CD14-positive monocyte (primary cell): ENCODE data around the gene CD3E. TPM values are rescaled to one million over a fixed set of nuclear protein-coding genes. Genes with fewer than 3 reads are reported as not detected.

Experiments used
- DNase-seq, 3 donors: peaks; one replicate each; pipeline ENCODE4 v3.0.0-alpha.2; 2011 to 2022
- H2AFZ ChIP-seq: 2 replicates; pipeline ENCODE4 v1.6.0; 2012; ENCODE audit warnings: mild to moderate bottlenecking, low read depth, low read length, inconsistent platforms; ENCODE audit not compliant: insufficient read depth, poor library complexity, severe bottlenecking
- H3K27ac ChIP-seq, 2 donors: 1 replicate in 1 of 2; 2 replicates in 1 of 2; pipeline ENCODE4 v1.5.1; 2012 to 2013; ENCODE audit warnings: low read length in 2 of 2, control low read depth in 1 of 2, inconsistent platforms in 1 of 2, low read depth in 1 of 2, mild to moderate bottlenecking in 1 of 2
- H3K27me3 ChIP-seq, 2 donors: one replicate each; pipeline versions ENCODE4 v1.6.0 to v1.6.1; 2011 to 2013; ENCODE audit warnings: low read length in 2 of 2; ENCODE audit not compliant: control insufficient read depth in 2 of 2, insufficient read depth in 2 of 2
- H3K36me3 ChIP-seq, 2 donors: replicated peaks in 1 of 2; 1 replicate in 1 of 2; 2 replicates in 1 of 2; pipeline versions ENCODE4 v1.5.1 to v1.6.1; 2012 to 2013; ENCODE audit warnings: low read length in 2 of 2, control low read depth in 1 of 2, inconsistent platforms in 1 of 2, mild to moderate bottlenecking in 1 of 2; ENCODE audit not compliant: insufficient read depth in 2 of 2, control insufficient read depth in 1 of 2
- H3K4me1 ChIP-seq, 2 donors: 1 replicate in 1 of 2; 2 replicates in 1 of 2; pipeline versions ENCODE4 v1.5.1 to v1.6.1; 2012 to 2013; ENCODE audit warnings: low read length in 2 of 2, control low read depth in 1 of 2, inconsistent platforms in 1 of 2, mild to moderate bottlenecking in 1 of 2, moderate library complexity in 1 of 2; ENCODE audit not compliant: insufficient read depth in 2 of 2, control insufficient read depth in 1 of 2
- H3K4me2 ChIP-seq: replicated peaks from 2 replicates; pipeline ENCODE3; 2012; ENCODE audit warnings: low read length, moderate library complexity, mild to moderate bottlenecking; ENCODE audit not compliant: poor library complexity, severe bottlenecking; ENCODE audit errors: extremely low read depth
- H3K4me3 ChIP-seq, 3 experiments: fragments of 200-600 bp in 1 of 3; sonication (generic) in 1 of 3; replicated peaks in 1 of 3; 1 replicate in 2 of 3; 2 replicates in 1 of 3; pipeline ENCODE4 v1.5.1; 2011 to 2013; ENCODE audit warnings: low read length in 3 of 3, mild to moderate bottlenecking in 3 of 3, control low read depth in 2 of 3, low read depth in 2 of 3, inconsistent platforms in 1 of 3, moderate library complexity in 1 of 3
- H3K79me2 ChIP-seq: 2 replicates; pipeline ENCODE4 v1.6.0; 2012; ENCODE audit warnings: mild to moderate bottlenecking, control low read depth, inconsistent platforms, low read length, moderate library complexity; ENCODE audit not compliant: insufficient read depth
- H3K9ac ChIP-seq: 2 replicates; pipeline ENCODE4 v1.6.0; 2017; ENCODE audit warnings: low read length, mild to moderate bottlenecking; ENCODE audit not compliant: insufficient read depth, poor library complexity, severe bottlenecking
- H3K9me3 ChIP-seq, 2 donors: replicated peaks in 1 of 2; 1 replicate in 1 of 2; 2 replicates in 1 of 2; pipeline versions ENCODE4 v1.5.1 to v1.6.1; 2012 to 2013; ENCODE audit warnings: low read length in 2 of 2, control low read depth in 1 of 2; ENCODE audit not compliant: control insufficient read depth in 1 of 2, insufficient read depth in 1 of 2
- H4K20me1 ChIP-seq: 2 replicates; pipeline ENCODE4 v1.6.0; 2012; ENCODE audit warnings: mild to moderate bottlenecking, low read length, control low read depth, moderate library complexity; ENCODE audit not compliant: insufficient read depth
- H3K27ac Mint-ChIP-seq, 7 donors: one replicate each; pipeline ENCODE4 v1.8.0; 2020; ENCODE audit warnings: mild to moderate bottlenecking in 7 of 7, mixed read lengths in 7 of 7, moderate library complexity in 6 of 7, inconsistent platforms in 2 of 7
- H3K27me3 Mint-ChIP-seq, 3 donors: one replicate each; pipeline ENCODE4 v1.8.0; 2021 to 2022; ENCODE audit warnings: low read depth in 3 of 3, mild to moderate bottlenecking in 3 of 3, mixed read lengths in 3 of 3, moderate library complexity in 3 of 3, inconsistent platforms in 1 of 3
- H3K36me3 Mint-ChIP-seq, 2 donors: one replicate each; pipeline ENCODE4 v1.8.0; 2020; ENCODE audit warnings: mixed read lengths in 2 of 2, inconsistent platforms in 1 of 2, mild to moderate bottlenecking in 1 of 2
- H3K4me1 Mint-ChIP-seq: one replicate; pipeline ENCODE4 v1.8.0; 2020; ENCODE audit warnings: mild to moderate bottlenecking, mixed read lengths
- H3K4me3 Mint-ChIP-seq, 2 donors: one replicate each; pipeline ENCODE4 v1.8.0; 2020; ENCODE audit warnings: mild to moderate bottlenecking in 2 of 2, mixed read lengths in 2 of 2, moderate library complexity in 1 of 2
- H3K9me3 Mint-ChIP-seq, 7 donors: one replicate each; pipeline ENCODE4 v1.8.0; 2020 to 2022; ENCODE audit warnings: mixed read lengths in 7 of 7, mild to moderate bottlenecking in 6 of 7, moderate library complexity in 6 of 7, inconsistent platforms in 2 of 7
- CTCF ChIP-seq: fragments of 200-600 bp; IDR thresholded peaks from one replicate; pipeline ENCODE4 v1.8.0; 2022; ENCODE audit warnings: antibody characterized with exemption, mild to moderate bottlenecking
- WGBS: methylation state at CpG from one replicate; pipeline ENCODE4 v1.1.5; 2013; ENCODE audit warnings: missing lambda C conversion rate; ENCODE audit not compliant: insufficient coverage; 5-methylcytosine and 5-hydroxymethylcytosine counted together
- intact Hi-C, 2 donors: fragments of 100-400 bp; cut with micrococcal nuclease; formaldehyde crosslinking; loops; one replicate each; pipeline versions ENCODE4 v1.15.0 to v1.15.1; 2023
- polyA plus RNA-seq, 3 donors: library from polyadenylated mRNA; depleted of rRNA in 1 of 3; unstranded in 2 of 3; stranded (reverse) in 1 of 3; fragments of 300-500 nt in 2 of 3; fragments of >200 nt in 1 of 3; fragmentation: Illumina TruSeq in 2 of 3; gene quantifications; 1 replicate in 2 of 3; 2 replicates in 1 of 3; pipeline ENCODE4 v1.2.3, GENCODE V29; 2012 to 2021

The CD3E gene
- polyA plus RNA-seq, 3 donors = 0.12 to 1.6 (median 1.5) TPM

- Histone ChIP-seq H3K36me3 (no peaks in the 10 kb centered on the region), H2AFZ (no peak overlapping the region), H3K9ac (no peak overlapping the region), H3K4me2 (no peak overlapping the region), H3K9me3 (no peaks in the 10 kb centered on the region), H3K27me3 (no peaks in the 10 kb centered on the region), H3K79me2 (no peaks in the 10 kb centered on the region), H3K4me3 (no peak overlapping the region), H4K20me1 (no peaks in the 10 kb centered on the region), H3K27ac (no peak overlapping the region), H3K4me1 (peaks cover 2 to 4% of the 10 kb centered on the region in 2 donors)
- Mint-ChIP-seq H3K36me3 (no peaks in the 10 kb centered on the region), H3K4me1 (peaks cover 10% of the 10 kb centered on the region), H3K4me3 (no peak overlapping the region), H3K27me3 (peaks cover 2 to 3% (median 2%) of the 10 kb centered on the region in 3 donors), H3K27ac (no peak overlapping the region), H3K9me3 (peaks cover 0 to 3% (median 0%) of the 10 kb centered on the region in 7 donors)
- no peak for TF ChIP-seq CTCF
- intact Hi-C loops = no loop called here
- no CpG with 5 or more reads among the region's 3 CpGs for WGBS
- DNase-seq = no peak
Observed at GRCh38 chr11:118310271-118310670, 5.7 kb downstream of the CD3E start.

- Histone ChIP-seq H3K36me3 (no peaks in the 10 kb centered on the region), H3K27me3 (no peaks in the 10 kb centered on the region), H3K4me2 (no peak overlapping the region), H3K79me2 (no peaks in the 10 kb centered on the region), H3K9ac (no peak overlapping the region), H3K27ac (no peak overlapping the region), H3K9me3 (no peaks in the 10 kb centered on the region), H4K20me1 (no peaks in the 10 kb centered on the region), H2AFZ (no peak overlapping the region), H3K4me1 (peaks cover 9 to 11% of the 10 kb centered on the region in 2 donors), H3K4me3 (no peak overlapping the region)
- Mint-ChIP-seq H3K36me3 (no peaks in the 10 kb centered on the region), H3K4me3 (no peak overlapping the region), H3K9me3 (peaks cover 0 to 3% (median 0%) of the 10 kb centered on the region in 7 donors), H3K27me3 (peaks cover 1 to 3% (median 2%) of the 10 kb centered on the region in 3 donors), H3K27ac (no peak overlapping the region), H3K4me1 (peaks cover 16% of the 10 kb centered on the region)
- TF ChIP-seq CTCF = no peak
- WGBS = no CpG with 5 or more reads among the region's 3 CpGs
- DNase-seq = no peak
- intact Hi-C loops = no loop called here
Observed at GRCh38 chr11:118310781-118311485, 6.4 kb downstream of the CD3E start.
